Tibial nerve (tissue), 4 donors: ENCODE measurements around the gene SLC4A7. TPM values are rescaled to one million over a fixed set of nuclear protein-coding genes. Genes with fewer than 3 reads are reported as not detected.

ENCODE experiments used
- DNase-seq, 2 donors: peaks; one replicate each; pipeline ENCODE4 v3.0.0-alpha.2; 2019; ENCODE audit warnings: low spot score in 2 of 2
- H3K27ac ChIP-seq, 4 donors: fragments of 200-600 bp; sonication (generic) in 3 of 4; one replicate each; pipeline ENCODE4 v1.5.1; 2017 to 2019; ENCODE audit warnings: mild to moderate bottlenecking in 1 of 4
- H3K27me3 ChIP-seq, 2 donors: fragments of 200-600 bp; sonication (generic) in 1 of 2; one replicate each; pipeline versions ENCODE4 v1.5.1 to v1.6.0; 2017 to 2019
- H3K36me3 ChIP-seq, 3 donors: fragments of 200-600 bp; sonication (generic); one replicate each; pipeline ENCODE4 v1.5.1; 2018 to 2019
- H3K4me1 ChIP-seq, 4 donors: fragments of 200-600 bp; sonication (generic) in 3 of 4; one replicate each; pipeline ENCODE4 v1.5.1; 2017 to 2019
- H3K4me3 ChIP-seq, 4 donors: fragments of 200-600 bp; sonication (generic) in 3 of 4; one replicate each; pipeline ENCODE4 v1.5.1; 2017 to 2019; ENCODE audit warnings: mild to moderate bottlenecking in 1 of 4, moderate library complexity in 1 of 4
- H3K9me3 ChIP-seq, 4 donors: fragments of 200-600 bp; sonication (generic) in 3 of 4; one replicate each; pipeline ENCODE4 v1.5.1; 2017 to 2019
- EP300 ChIP-seq, 2 donors: sonication (generic); formaldehyde crosslinking; IDR thresholded peaks; one replicate each; pipeline ENCODE4 v1.6.1; 2017; ENCODE audit warnings: antibody characterized with exemption in 2 of 2, mild to moderate bottlenecking in 1 of 2
- POLR2A ChIP-seq, 2 donors: fragments of 450-650 bp; IDR thresholded peaks; one replicate each; pipeline ENCODE4 v1.6.1; 2017; ENCODE audit warnings: antibody characterized with exemption in 2 of 2, mild to moderate bottlenecking in 2 of 2, moderate library complexity in 2 of 2
- WGBS, 2 donors: methylation state at CpG; one replicate each; pipeline ENCODE4 v1.1.5; 2018; 5-methylcytosine and 5-hydroxymethylcytosine counted together
- total RNA-seq, 4 donors: library from RNA; depleted of rRNA; stranded (reverse); fragments of >200 nt; gene quantifications; one replicate each; pipeline ENCODE4 v1.1.0, GENCODE V29; 2016
- TF ChIP-seq, protein P1 (sequence below), 5 experiments: fragments of 200-600 bp in 3 of 5; fragments of 450-650 bp in 2 of 5; sonication (generic) in 3 of 5; IDR thresholded peaks; one replicate each; pipeline ENCODE4 v1.5.1; 2016 to 2019; ENCODE audit warnings: antibody characterized with exemption in 5 of 5, mild to moderate bottlenecking in 3 of 5, moderate library complexity in 2 of 5

The SLC4A7 gene
- total RNA-seq, 4 donors from 2014 or later: 29.9 to 44.7 (median 40.3) TPM

DNA sequence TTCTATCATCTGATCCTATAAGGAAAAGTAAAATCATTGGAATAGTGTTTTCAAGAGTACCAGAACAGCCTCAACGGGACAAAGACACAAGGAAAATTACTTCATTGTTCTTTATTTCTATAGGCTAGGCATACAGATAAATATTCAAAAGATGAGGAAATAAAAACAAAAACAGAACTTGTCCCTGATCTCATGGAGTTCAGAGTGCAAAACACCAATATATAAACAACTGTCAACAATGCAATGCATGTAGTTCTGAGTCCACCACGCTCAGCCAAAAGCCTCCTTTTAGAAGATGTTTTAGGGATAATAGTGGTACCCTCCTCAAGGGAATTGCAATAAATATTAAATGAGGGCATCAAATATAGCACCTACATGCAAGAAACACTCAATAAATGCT lies 4.6 kb upstream of the SLC4A7 start:
- TF ChIP-seq, protein P1, sequence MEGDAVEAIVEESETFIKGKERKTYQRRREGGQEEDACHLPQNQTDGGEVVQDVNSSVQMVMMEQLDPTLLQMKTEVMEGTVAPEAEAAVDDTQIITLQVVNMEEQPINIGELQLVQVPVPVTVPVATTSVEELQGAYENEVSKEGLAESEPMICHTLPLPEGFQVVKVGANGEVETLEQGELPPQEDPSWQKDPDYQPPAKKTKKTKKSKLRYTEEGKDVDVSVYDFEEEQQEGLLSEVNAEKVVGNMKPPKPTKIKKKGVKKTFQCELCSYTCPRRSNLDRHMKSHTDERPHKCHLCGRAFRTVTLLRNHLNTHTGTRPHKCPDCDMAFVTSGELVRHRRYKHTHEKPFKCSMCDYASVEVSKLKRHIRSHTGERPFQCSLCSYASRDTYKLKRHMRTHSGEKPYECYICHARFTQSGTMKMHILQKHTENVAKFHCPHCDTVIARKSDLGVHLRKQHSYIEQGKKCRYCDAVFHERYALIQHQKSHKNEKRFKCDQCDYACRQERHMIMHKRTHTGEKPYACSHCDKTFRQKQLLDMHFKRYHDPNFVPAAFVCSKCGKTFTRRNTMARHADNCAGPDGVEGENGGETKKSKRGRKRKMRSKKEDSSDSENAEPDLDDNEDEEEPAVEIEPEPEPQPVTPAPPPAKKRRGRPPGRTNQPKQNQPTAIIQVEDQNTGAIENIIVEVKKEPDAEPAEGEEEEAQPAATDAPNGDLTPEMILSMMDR (IDR thresholded peaks at IDR 0.05): no peak
- TF ChIP-seq POLR2A (IDR thresholded peaks at IDR 0.05) (no peak), EP300 (IDR thresholded peaks at IDR 0.05) (no peak)
- WGBS, 2 donors: 84% methylated on average over 2 of the region's 2 CpGs
- no peaks in the 10 kb centered on the region for H3K36me3 ChIP-seq
- DNase-seq: no peak
- H3K4me1 ChIP-seq: no peaks in the 10 kb centered on the region
- H3K27me3 ChIP-seq: no peaks in the 10 kb centered on the region
- H3K4me3 ChIP-seq: no peak overlapping the region
- H3K27ac ChIP-seq: no peak overlapping the region
- H3K9me3 ChIP-seq: no peaks in the 10 kb centered on the region

- 24 to 31% methylated on average over 1 of the region's 1 CpG for WGBS, 2 donors
- DNase-seq: no peak
- Histone ChIP-seq H3K4me3 (no peak overlapping the region), H3K27ac (no peak overlapping the region), H3K27me3 (no peaks in the 10 kb centered on the region), H3K4me1 (peaks cover 0 to 7% (median 4%) of the 10 kb centered on the region in 4 donors), H3K36me3 (no peaks in the 10 kb centered on the region), H3K9me3 (no peaks in the 10 kb centered on the region)
- no peak for TF ChIP-seq EP300 (IDR thresholded peaks at IDR 0.05)
- TF ChIP-seq POLR2A (IDR thresholded peaks at IDR 0.05): no peak
- TF ChIP-seq, protein P1 (IDR thresholded peaks at IDR 0.05): no peak
These were observed 3.2 kb upstream of the SLC4A7 start for GRCh38 chr3:27487383-27487782.

DNA sequence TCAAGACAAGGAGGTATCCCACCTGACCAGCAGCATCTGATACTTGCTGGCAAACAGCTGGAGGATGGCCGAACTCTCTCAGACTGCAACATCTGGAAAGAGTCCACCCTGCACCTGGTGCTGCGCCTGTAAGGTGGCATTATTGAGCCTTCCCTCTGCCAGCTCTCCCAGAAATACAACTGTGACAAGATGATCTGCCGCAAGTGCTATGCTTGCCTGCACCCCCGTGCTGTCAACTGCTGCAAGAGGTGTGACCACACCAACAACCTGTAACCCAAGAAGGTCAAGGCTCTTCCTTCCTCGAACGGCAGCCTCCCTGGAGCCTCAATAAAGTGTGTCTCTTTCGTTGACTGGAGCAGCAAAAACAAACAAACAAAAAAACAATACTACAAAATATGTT lies 2.2 kb upstream of the SLC4A7 start:
- Histone ChIP-seq H3K4me1 (peaks cover 0 to 15% (median 8%) of the 10 kb centered on the region in 4 donors), H3K27me3 (no peaks in the 10 kb centered on the region), H3K4me3 (no peak overlapping the region), H3K36me3 (no peaks in the 10 kb centered on the region), H3K27ac (no peak overlapping the region), H3K9me3 (no peaks in the 10 kb centered on the region)
- WGBS, 2 donors: 87 to 89% methylated on average over 7 of the region's 7 CpGs
- no peak for DNase-seq
- TF ChIP-seq, protein P1 (IDR thresholded peaks at IDR 0.05): no peak
- TF ChIP-seq EP300 (IDR thresholded peaks at IDR 0.05): no peak
- no peak for TF ChIP-seq POLR2A (IDR thresholded peaks at IDR 0.05)

DNA sequence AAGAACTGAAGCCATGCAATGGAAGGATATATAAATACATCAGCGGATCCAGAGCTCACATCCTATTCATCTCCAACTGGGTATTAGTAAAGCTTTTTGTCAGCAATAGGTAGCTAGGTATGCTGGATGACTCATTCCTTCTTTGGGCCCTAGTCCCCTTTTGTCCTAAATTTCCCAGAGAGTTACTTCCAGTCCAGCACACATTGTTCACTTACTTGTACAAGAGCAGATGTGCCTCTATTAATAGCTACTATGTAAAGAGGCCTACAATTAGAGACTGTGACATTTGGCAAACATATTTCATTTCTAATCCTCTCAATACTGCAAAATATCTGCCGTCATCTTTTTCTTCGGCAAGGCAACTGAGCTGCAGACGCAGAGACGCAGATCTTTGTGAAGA lies 1.7 kb upstream of the SLC4A7 start:
- Histone ChIP-seq H3K27me3 (no peaks in the 10 kb centered on the region), H3K27ac (no peak overlapping the region), H3K9me3 (no peaks in the 10 kb centered on the region), H3K4me3 (no peak overlapping the region), H3K4me1 (peaks cover 0 to 19% (median 9%) of the 10 kb centered on the region in 4 donors), H3K36me3 (no peaks in the 10 kb centered on the region)
- 74 to 84% methylated on average over 5 of the region's 5 CpGs for WGBS, 2 donors
- DNase-seq: no peak
- no peak for TF ChIP-seq POLR2A (IDR thresholded peaks at IDR 0.05)
- no peak for TF ChIP-seq EP300 (IDR thresholded peaks at IDR 0.05)
- TF ChIP-seq, protein P1 (IDR thresholded peaks at IDR 0.05): no peak

DNA sequence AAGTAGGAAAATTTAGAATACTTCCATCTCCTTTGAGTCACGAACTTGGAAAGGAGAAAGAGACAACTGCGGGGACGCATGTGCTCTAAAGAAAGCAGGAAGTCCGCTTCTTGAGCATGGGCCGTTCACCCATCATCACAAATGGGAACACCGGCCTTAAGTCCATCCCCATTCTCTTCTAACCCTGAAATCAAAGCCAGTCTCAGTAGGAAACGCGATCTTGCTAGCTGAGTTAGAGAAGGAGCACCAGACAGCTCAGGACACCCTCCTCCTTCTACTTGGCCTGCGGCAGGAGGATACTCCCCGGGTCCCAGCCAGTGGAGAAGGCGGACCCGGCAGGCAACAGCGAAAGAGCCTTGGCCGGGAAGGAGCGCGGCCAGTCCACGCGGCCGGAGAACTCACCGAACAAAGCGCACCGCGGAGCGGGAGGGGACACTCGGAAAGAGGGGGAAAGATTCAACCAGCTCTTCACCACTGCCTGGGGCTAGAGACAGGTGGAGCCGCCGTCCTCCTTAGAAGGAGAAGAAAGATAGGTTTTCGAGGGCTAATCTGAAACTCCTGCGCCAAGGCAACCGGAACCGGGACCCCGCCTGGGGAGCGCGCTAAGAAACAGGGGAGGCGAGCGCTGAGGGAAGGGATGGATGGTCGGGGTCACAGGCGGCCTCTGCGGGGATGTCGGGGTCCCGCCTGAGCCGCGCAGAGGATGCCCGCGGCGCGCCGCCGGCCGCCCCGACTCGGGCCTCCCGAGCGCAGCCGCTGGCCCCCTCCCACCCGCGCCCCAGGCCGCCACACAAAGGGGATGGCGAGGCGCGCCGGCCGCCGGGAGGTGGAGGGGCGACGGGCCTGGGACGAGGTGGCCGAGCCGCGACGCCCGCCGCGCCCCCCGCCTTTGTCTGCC lies 818 bp downstream of the SLC4A7 start:
- no peaks in the 10 kb centered on the region for H3K36me3 ChIP-seq
- peak overlapping the region; percentile 86 to 97 (median 96) for H3K27ac ChIP-seq
- H3K9me3 ChIP-seq: no peaks in the 10 kb centered on the region
- 0 to 1% methylated on average over 45 to 49 of the region's 75 CpGs for WGBS, 2 donors
- no peaks in the 10 kb centered on the region for H3K27me3 ChIP-seq
- DNase-seq: peak in 1 of 2 donors; percentile 61
- peaks cover 0 to 31% (median 19%) of the 10 kb centered on the region in 4 donors for H3K4me1 ChIP-seq
- peak overlapping the region; percentile 70 to 91 (median 82) for H3K4me3 ChIP-seq
- peak in 1 of 2 donors; percentile 74 for TF ChIP-seq EP300 (IDR thresholded peaks at IDR 0.05)
- TF ChIP-seq POLR2A (IDR thresholded peaks at IDR 0.05): no peak
